CD14-positive monocyte (primary cell): ENCODE results near the gene LGALSL. TPM values are rescaled to one million over a fixed set of nuclear protein-coding genes. Genes with fewer than 3 reads are reported as not detected.

Experiments used
- DNase-seq, 3 donors: peaks; one replicate each; pipeline ENCODE4 v3.0.0-alpha.2; 2011 to 2022
- H2AFZ ChIP-seq: 2 replicates; pipeline ENCODE4 v1.6.0; 2012; ENCODE audit warnings: mild to moderate bottlenecking, low read depth, low read length, inconsistent platforms; ENCODE audit not compliant: insufficient read depth, poor library complexity, severe bottlenecking
- H3K27ac ChIP-seq, 2 donors: 1 replicate in 1 of 2; 2 replicates in 1 of 2; pipeline ENCODE4 v1.5.1; 2012 to 2013; ENCODE audit warnings: low read length in 2 of 2, control low read depth in 1 of 2, inconsistent platforms in 1 of 2, low read depth in 1 of 2, mild to moderate bottlenecking in 1 of 2
- H3K27me3 ChIP-seq, 2 donors: one replicate each; pipeline versions ENCODE4 v1.6.0 to v1.6.1; 2011 to 2013; ENCODE audit warnings: low read length in 2 of 2; ENCODE audit not compliant: control insufficient read depth in 2 of 2, insufficient read depth in 2 of 2
- H3K36me3 ChIP-seq, 2 donors: replicated peaks in 1 of 2; 1 replicate in 1 of 2; 2 replicates in 1 of 2; pipeline versions ENCODE4 v1.5.1 to v1.6.1; 2012 to 2013; ENCODE audit warnings: low read length in 2 of 2, control low read depth in 1 of 2, inconsistent platforms in 1 of 2, mild to moderate bottlenecking in 1 of 2; ENCODE audit not compliant: insufficient read depth in 2 of 2, control insufficient read depth in 1 of 2
- H3K4me1 ChIP-seq, 2 donors: 1 replicate in 1 of 2; 2 replicates in 1 of 2; pipeline versions ENCODE4 v1.5.1 to v1.6.1; 2012 to 2013; ENCODE audit warnings: low read length in 2 of 2, control low read depth in 1 of 2, inconsistent platforms in 1 of 2, mild to moderate bottlenecking in 1 of 2, moderate library complexity in 1 of 2; ENCODE audit not compliant: insufficient read depth in 2 of 2, control insufficient read depth in 1 of 2
- H3K4me2 ChIP-seq: replicated peaks from 2 replicates; pipeline ENCODE3; 2012; ENCODE audit warnings: low read length, moderate library complexity, mild to moderate bottlenecking; ENCODE audit not compliant: poor library complexity, severe bottlenecking; ENCODE audit errors: extremely low read depth
- H3K4me3 ChIP-seq, 3 experiments: fragments of 200-600 bp in 1 of 3; sonication (generic) in 1 of 3; replicated peaks in 1 of 3; 1 replicate in 2 of 3; 2 replicates in 1 of 3; pipeline ENCODE4 v1.5.1; 2011 to 2013; ENCODE audit warnings: low read length in 3 of 3, mild to moderate bottlenecking in 3 of 3, control low read depth in 2 of 3, low read depth in 2 of 3, inconsistent platforms in 1 of 3, moderate library complexity in 1 of 3
- H3K79me2 ChIP-seq: 2 replicates; pipeline ENCODE4 v1.6.0; 2012; ENCODE audit warnings: mild to moderate bottlenecking, control low read depth, inconsistent platforms, low read length, moderate library complexity; ENCODE audit not compliant: insufficient read depth
- H3K9ac ChIP-seq: 2 replicates; pipeline ENCODE4 v1.6.0; 2017; ENCODE audit warnings: low read length, mild to moderate bottlenecking; ENCODE audit not compliant: insufficient read depth, poor library complexity, severe bottlenecking
- H3K9me3 ChIP-seq, 2 donors: replicated peaks in 1 of 2; 1 replicate in 1 of 2; 2 replicates in 1 of 2; pipeline versions ENCODE4 v1.5.1 to v1.6.1; 2012 to 2013; ENCODE audit warnings: low read length in 2 of 2, control low read depth in 1 of 2; ENCODE audit not compliant: control insufficient read depth in 1 of 2, insufficient read depth in 1 of 2
- H4K20me1 ChIP-seq: 2 replicates; pipeline ENCODE4 v1.6.0; 2012; ENCODE audit warnings: mild to moderate bottlenecking, low read length, control low read depth, moderate library complexity; ENCODE audit not compliant: insufficient read depth
- H3K27ac Mint-ChIP-seq, 7 donors: one replicate each; pipeline ENCODE4 v1.8.0; 2020; ENCODE audit warnings: mild to moderate bottlenecking in 7 of 7, mixed read lengths in 7 of 7, moderate library complexity in 6 of 7, inconsistent platforms in 2 of 7
- H3K27me3 Mint-ChIP-seq, 3 donors: one replicate each; pipeline ENCODE4 v1.8.0; 2021 to 2022; ENCODE audit warnings: low read depth in 3 of 3, mild to moderate bottlenecking in 3 of 3, mixed read lengths in 3 of 3, moderate library complexity in 3 of 3, inconsistent platforms in 1 of 3
- H3K36me3 Mint-ChIP-seq, 2 donors: one replicate each; pipeline ENCODE4 v1.8.0; 2020; ENCODE audit warnings: mixed read lengths in 2 of 2, inconsistent platforms in 1 of 2, mild to moderate bottlenecking in 1 of 2
- H3K4me1 Mint-ChIP-seq: one replicate; pipeline ENCODE4 v1.8.0; 2020; ENCODE audit warnings: mild to moderate bottlenecking, mixed read lengths
- H3K4me3 Mint-ChIP-seq, 2 donors: one replicate each; pipeline ENCODE4 v1.8.0; 2020; ENCODE audit warnings: mild to moderate bottlenecking in 2 of 2, mixed read lengths in 2 of 2, moderate library complexity in 1 of 2
- H3K9me3 Mint-ChIP-seq, 7 donors: one replicate each; pipeline ENCODE4 v1.8.0; 2020 to 2022; ENCODE audit warnings: mixed read lengths in 7 of 7, mild to moderate bottlenecking in 6 of 7, moderate library complexity in 6 of 7, inconsistent platforms in 2 of 7
- CTCF ChIP-seq: fragments of 200-600 bp; IDR thresholded peaks from one replicate; pipeline ENCODE4 v1.8.0; 2022; ENCODE audit warnings: antibody characterized with exemption, mild to moderate bottlenecking
- WGBS: methylation state at CpG from one replicate; pipeline ENCODE4 v1.1.5; 2013; ENCODE audit warnings: missing lambda C conversion rate; ENCODE audit not compliant: insufficient coverage; 5-methylcytosine and 5-hydroxymethylcytosine counted together
- intact Hi-C, 2 donors: fragments of 100-400 bp; cut with micrococcal nuclease; formaldehyde crosslinking; loops; one replicate each; pipeline versions ENCODE4 v1.15.0 to v1.15.1; 2023
- polyA plus RNA-seq, 3 donors: library from polyadenylated mRNA; depleted of rRNA in 1 of 3; unstranded in 2 of 3; stranded (reverse) in 1 of 3; fragments of 300-500 nt in 2 of 3; fragments of >200 nt in 1 of 3; fragmentation: Illumina TruSeq in 2 of 3; gene quantifications; 1 replicate in 2 of 3; 2 replicates in 1 of 3; pipeline ENCODE4 v1.2.3, GENCODE V29; 2012 to 2021

Gene LGALSL
- polyA plus RNA-seq, 3 donors = 0.04 to 0.30 (median 0.22) TPM

- Histone ChIP-seq H2AFZ (peak overlapping the region; percentile 41), H3K27ac (no peak overlapping the region), H3K36me3 (no peaks in the 10 kb centered on the region), H3K4me3 (no peak overlapping the region), H3K4me1 (peaks cover 0 to 4% of the 10 kb centered on the region in 2 donors), H3K79me2 (no peaks in the 10 kb centered on the region), H3K4me2 (no peak overlapping the region), H4K20me1 (no peaks in the 10 kb centered on the region), H3K9me3 (no peaks in the 10 kb centered on the region), H3K9ac (no peak overlapping the region), H3K27me3 (no peaks in the 10 kb centered on the region)
- H3K27me3 Mint-ChIP-seq = peaks cover 1 to 8% (median 4%) of the 10 kb centered on the region in 3 donors
- 47% methylated on average over 14 of the region's 20 CpGs for WGBS
- H3K4me3 Mint-ChIP-seq = no peak overlapping the region
- H3K4me1 Mint-ChIP-seq = peaks cover 8% of the 10 kb centered on the region
- peak; percentile 99 for TF ChIP-seq CTCF
- H3K36me3 Mint-ChIP-seq = no peaks in the 10 kb centered on the region
- H3K27ac Mint-ChIP-seq = peak overlapping the region in 1 of 7 donors; percentile 65
- peak; percentile 45 to 63 (median 58) for DNase-seq
- no peaks in the 10 kb centered on the region for H3K9me3 Mint-ChIP-seq
- intact Hi-C loops = loop anchor here (2.0 to 10.0 kb wide), 3 partner anchors 158 to 436 kb away; no protein-coding TSS in a partner anchor
Observed at GRCh38 chr2:64488050-64488974, 34.4 kb downstream of the LGALSL start.

- Histone ChIP-seq H3K4me1 (peaks cover 0 to 4% of the 10 kb centered on the region in 2 donors), H3K36me3 (no peaks in the 10 kb centered on the region), H3K9ac (no peak overlapping the region), H3K27ac (no peak overlapping the region), H4K20me1 (no peaks in the 10 kb centered on the region), H3K79me2 (no peaks in the 10 kb centered on the region), H3K9me3 (no peaks in the 10 kb centered on the region), H3K4me2 (no peak overlapping the region), H3K4me3 (no peak overlapping the region), H2AFZ (no peak overlapping the region), H3K27me3 (no peaks in the 10 kb centered on the region)
- Mint-ChIP-seq H3K9me3 (no peaks in the 10 kb centered on the region), H3K4me3 (no peak overlapping the region), H3K4me1 (peaks cover 12% of the 10 kb centered on the region), H3K36me3 (no peaks in the 10 kb centered on the region), H3K27ac (no peak overlapping the region), H3K27me3 (peaks cover 1 to 8% (median 4%) of the 10 kb centered on the region in 3 donors)
- intact Hi-C loops = loop anchor here (2.0 to 10.0 kb wide), 3 partner anchors 158 to 437 kb away; no protein-coding TSS in a partner anchor
- TF ChIP-seq CTCF = no peak
- DNase-seq = no peak
- 58% methylated on average over 4 of the region's 5 CpGs for WGBS
Observed at GRCh38 chr2:64489081-64489751, 35.3 kb downstream of the LGALSL start.
